NB4 (cell line): ENCODE data around the gene FAM163B.

Experiments
- DNase-seq: peaks from one replicate; pipeline ENCODE4 v3.0.0; 2010; ENCODE audit warnings: low read depth
- H3K4me3 ChIP-seq: one replicate; pipeline ENCODE4 v1.5.1; 2011; ENCODE audit warnings: mild to moderate bottlenecking, low read depth, low read length, moderate library complexity
- MYC ChIP-seq: IDR thresholded peaks from 2 replicates; pipeline ENCODE4 v1.6.1; 2011; ENCODE audit warnings: low read depth, low read length
- POLR2A ChIP-seq: IDR thresholded peaks from 2 replicates; pipeline ENCODE4 v1.6.1; 2011; ENCODE audit warnings: mild to moderate bottlenecking; ENCODE audit not compliant: insufficient read length; ENCODE audit errors: extremely low read depth
- TF ChIP-seq, protein P1 (sequence below): IDR thresholded peaks from 2 replicates; pipeline ENCODE4 v1.6.1; 2011; ENCODE audit warnings: low read depth, low read length
- TF ChIP-seq, protein P2 (sequence below): IDR thresholded peaks from one replicate; pipeline ENCODE4 v1.5.1; 2012; ENCODE audit warnings: low read depth, low read length

The FAM163B gene

GRCh38 chr9:133592731-133593409, 16.3 kb downstream of the FAM163B start:
- DNase-seq, result peak; percentile 23
- TF ChIP-seq, protein P1, sequence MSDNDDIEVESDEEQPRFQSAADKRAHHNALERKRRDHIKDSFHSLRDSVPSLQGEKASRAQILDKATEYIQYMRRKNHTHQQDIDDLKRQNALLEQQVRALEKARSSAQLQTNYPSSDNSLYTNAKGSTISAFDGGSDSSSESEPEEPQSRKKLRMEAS, result no peak
- TF ChIP-seq MYC (no peak), POLR2A (no peak)
- TF ChIP-seq, protein P2, sequence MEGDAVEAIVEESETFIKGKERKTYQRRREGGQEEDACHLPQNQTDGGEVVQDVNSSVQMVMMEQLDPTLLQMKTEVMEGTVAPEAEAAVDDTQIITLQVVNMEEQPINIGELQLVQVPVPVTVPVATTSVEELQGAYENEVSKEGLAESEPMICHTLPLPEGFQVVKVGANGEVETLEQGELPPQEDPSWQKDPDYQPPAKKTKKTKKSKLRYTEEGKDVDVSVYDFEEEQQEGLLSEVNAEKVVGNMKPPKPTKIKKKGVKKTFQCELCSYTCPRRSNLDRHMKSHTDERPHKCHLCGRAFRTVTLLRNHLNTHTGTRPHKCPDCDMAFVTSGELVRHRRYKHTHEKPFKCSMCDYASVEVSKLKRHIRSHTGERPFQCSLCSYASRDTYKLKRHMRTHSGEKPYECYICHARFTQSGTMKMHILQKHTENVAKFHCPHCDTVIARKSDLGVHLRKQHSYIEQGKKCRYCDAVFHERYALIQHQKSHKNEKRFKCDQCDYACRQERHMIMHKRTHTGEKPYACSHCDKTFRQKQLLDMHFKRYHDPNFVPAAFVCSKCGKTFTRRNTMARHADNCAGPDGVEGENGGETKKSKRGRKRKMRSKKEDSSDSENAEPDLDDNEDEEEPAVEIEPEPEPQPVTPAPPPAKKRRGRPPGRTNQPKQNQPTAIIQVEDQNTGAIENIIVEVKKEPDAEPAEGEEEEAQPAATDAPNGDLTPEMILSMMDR, result no peak
- no peak overlapping the region for H3K4me3 ChIP-seq

DNA sequence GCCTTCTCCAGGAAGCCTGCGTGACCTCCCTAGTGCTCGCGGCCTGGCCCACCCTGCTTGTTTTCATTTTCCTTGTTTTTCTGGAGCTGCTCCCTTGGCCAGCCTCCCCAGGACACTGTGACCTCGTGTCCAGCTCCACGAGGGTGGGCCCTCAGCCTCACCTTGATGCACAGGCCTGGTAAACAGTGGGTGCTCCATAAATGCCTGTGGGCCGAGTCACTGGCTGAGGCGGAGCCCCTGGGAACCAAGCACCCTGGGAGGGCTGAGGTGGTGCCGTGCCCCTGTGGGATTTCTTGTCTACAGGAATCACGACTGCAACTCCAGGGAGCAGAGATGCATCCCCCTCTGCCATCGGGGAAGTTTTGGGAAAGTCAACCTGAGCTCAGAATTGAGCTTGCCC, 17.2 kb downstream of the FAM163B start:
- H3K4me3 ChIP-seq, result no peak overlapping the region
- TF ChIP-seq, protein P2, result no peak
- TF ChIP-seq POLR2A (no peak), MYC (no peak)
- TF ChIP-seq, protein P1, result no peak
- DNase-seq, result no peak

DNA sequence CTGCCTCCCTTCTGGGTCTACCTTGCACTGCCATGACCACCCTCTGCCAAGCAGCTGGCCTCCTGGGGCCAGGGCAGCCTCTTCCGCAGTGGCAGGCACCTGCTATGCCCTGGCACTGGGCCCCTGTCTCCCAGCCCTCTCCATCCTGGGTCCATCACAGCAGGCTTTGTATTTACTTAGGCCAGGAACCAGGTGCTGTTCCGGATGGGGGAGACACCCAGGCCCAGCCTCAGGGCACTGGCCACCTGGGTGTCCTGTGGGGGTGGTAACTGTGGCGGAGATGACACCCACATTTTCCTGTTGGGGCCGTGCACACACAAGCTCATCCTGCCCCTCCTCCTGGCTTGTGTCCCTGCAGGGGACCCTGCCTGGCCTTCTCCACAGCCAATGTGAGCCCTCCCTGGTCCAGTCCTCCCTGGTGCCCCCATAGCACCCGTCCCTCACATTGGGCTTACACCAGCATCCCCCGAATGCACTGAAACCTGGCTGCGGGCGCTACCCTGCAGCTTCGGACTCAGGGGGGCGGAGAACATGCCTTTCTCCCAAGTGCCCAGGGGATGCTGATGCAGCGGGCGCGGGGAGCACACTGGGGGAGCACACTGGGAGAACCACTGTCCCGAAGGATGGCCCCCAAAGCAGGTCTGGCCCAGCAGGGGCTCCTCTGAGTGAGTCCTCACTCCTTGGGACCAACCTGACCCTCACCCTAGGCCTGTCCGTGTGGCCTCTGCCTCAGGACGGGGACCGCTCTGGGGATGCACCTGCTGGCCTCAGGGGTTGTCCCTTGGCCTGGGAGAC, 17.9 kb downstream of the FAM163B start:
- TF ChIP-seq MYC (no peak), POLR2A (no peak)
- TF ChIP-seq, protein P2, result no peak
- TF ChIP-seq, protein P1, result no peak
- no peak overlapping the region for H3K4me3 ChIP-seq
- no peak for DNase-seq

DNA sequence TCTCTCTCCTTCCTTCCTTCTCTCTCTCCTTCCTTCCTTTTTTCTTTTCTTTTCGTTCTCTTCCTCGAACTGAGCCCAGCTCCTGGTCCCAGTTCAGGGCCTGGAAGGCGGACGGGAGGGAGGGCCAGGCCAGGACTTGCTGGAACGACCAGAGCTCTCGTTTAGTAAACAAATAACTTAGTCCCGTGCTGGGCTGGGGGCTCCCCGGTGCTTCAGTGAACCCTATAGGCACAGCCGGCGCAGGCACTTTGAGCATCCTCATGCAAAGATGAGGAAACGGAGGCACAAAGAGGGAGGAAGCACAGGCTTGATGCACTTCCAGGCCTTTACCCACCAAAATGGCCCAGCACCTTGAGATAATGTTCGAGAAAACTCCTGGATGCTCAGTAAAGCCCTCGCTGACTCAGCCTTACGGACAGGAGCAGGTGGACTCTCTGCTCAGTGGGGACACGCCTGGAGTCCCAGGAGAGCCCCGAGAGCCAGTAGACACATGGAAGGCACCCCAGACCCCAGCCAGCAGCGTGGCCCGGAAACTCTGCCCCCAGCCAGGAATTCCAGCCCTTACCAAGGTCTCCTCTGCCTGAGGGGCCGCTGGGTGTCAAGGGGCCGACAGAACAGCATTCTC, 18.8 kb downstream of the FAM163B start:
- TF ChIP-seq, protein P1, result no peak
- TF ChIP-seq POLR2A, result no peak
- TF ChIP-seq, protein P2, result no peak
- no peak for TF ChIP-seq MYC
- H3K4me3 ChIP-seq, result no peak overlapping the region
- no peak for DNase-seq

DNA sequence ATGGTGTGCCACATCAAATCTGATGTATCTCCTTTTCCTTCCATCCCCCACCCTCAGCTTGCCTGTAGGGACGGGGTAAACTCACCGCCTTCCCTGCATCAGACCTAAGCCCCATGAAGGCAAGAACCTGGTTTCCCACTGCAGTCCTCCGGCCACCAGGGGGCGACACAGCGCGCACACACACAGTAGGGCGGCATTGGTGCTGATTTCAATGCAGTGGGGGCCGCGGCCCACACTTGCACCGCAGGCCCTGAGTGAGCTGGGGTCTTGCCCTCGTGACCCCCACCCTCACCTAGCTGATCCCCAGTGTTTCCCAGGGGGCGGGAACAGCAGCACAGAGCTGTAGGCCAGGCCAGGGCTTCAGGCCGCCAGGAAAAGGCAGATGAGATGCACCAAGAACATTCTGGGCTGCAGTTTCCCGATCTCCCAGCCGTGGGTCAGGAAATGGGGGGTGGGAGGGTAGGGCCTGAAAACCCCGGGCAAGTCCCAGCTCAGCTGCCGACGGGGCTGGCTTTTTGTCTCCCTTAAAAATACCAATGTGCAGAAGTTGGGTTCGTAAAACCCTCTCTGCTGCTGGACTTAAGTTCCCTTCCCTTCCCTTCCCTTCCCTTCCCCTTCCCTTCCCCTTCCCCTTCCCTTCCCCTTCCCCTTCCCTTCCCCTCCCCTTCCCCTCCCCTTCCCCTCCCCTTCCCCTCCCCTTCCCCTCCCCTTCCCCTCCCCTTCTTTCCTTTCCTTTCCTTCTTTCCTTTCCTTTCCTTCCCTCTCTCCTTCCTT, 19.5 kb downstream of the FAM163B start:
- DNase-seq, result no peak
- TF ChIP-seq, protein P2, result peak; percentile 46
- TF ChIP-seq, protein P1, result no peak
- no peak for TF ChIP-seq MYC
- H3K4me3 ChIP-seq, result no peak overlapping the region
